Vagina (tissue), 2 donors: ENCODE measurements around the gene OPALIN.

Experiments
- POLR2A ChIP-seq, 2 donors: fragments of 450-650 bp; IDR thresholded peaks; one replicate each; pipeline ENCODE4 v1.6.1; 2017; ENCODE audit warnings: antibody characterized with exemption in 2 of 2, mild to moderate bottlenecking in 2 of 2, moderate library complexity in 2 of 2
- TF ChIP-seq, protein P1 (sequence below), 3 experiments: fragments of 450-650 bp in 2 of 3; fragments of 200-600 bp in 1 of 3; sonication (generic) in 1 of 3; IDR thresholded peaks; one replicate each; pipeline ENCODE4 v1.5.1; 2017 to 2019; ENCODE audit warnings: antibody characterized with exemption in 3 of 3, mild to moderate bottlenecking in 2 of 3, moderate library complexity in 2 of 3

DNA sequence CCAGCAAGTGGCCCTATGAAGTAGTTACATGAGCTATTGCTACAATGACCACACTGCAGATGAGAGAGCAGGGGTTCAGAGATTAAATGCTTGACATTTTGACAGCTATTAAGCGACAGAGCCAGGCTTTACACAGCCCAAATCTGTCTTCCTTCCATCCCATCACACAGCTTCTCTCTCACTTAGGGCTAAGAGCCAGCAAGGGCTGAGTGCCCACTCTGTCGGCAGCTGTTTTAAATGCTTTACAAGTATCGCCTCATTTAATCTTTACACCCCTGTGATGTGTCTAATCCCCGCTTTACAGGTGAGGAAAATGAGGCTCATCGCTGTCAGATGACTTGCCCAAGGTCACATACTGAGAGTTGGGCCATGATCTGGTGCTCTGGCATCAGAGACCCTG, 15.2 kb upstream of the OPALIN start:
- TF ChIP-seq POLR2A (IDR thresholded peaks at IDR 0.05), result no peak
- TF ChIP-seq, protein P1, sequence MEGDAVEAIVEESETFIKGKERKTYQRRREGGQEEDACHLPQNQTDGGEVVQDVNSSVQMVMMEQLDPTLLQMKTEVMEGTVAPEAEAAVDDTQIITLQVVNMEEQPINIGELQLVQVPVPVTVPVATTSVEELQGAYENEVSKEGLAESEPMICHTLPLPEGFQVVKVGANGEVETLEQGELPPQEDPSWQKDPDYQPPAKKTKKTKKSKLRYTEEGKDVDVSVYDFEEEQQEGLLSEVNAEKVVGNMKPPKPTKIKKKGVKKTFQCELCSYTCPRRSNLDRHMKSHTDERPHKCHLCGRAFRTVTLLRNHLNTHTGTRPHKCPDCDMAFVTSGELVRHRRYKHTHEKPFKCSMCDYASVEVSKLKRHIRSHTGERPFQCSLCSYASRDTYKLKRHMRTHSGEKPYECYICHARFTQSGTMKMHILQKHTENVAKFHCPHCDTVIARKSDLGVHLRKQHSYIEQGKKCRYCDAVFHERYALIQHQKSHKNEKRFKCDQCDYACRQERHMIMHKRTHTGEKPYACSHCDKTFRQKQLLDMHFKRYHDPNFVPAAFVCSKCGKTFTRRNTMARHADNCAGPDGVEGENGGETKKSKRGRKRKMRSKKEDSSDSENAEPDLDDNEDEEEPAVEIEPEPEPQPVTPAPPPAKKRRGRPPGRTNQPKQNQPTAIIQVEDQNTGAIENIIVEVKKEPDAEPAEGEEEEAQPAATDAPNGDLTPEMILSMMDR (IDR thresholded peaks at IDR 0.05), result no peak
